Measurements from ENCODE around the gene RBM14.
A peak's percentile ranks its signal among the peaks of the same experiment; 100 is the strongest.
"Not testable (repeated sequence)": the region's sequence is repeated elsewhere in the genome, so short reads cannot be mapped to it uniquely, and the experiment has no call there.

RBM14 gene

GRCh38 chr11:66598993-66599392, 17.4 kb upstream of the RBM14 start:
- DNase-seq: no peak

GRCh38 chr11:66600219-66600618, 16.2 kb upstream of the RBM14 start:
- DNase-seq: peak; percentile 0

- no peak for DNase-seq
These were observed 15.7 kb upstream of the RBM14 start for GRCh38 chr11:66600631-66601233.

- no peak for DNase-seq
These were observed 13.4 kb upstream of the RBM14 start for GRCh38 chr11:66603072-66603471.

GRCh38 chr11:66604155-66604554, 12.3 kb upstream of the RBM14 start:
- no peak for DNase-seq

- DNase-seq: not testable (repeated sequence)
These were observed 9.8 kb upstream of the RBM14 start for GRCh38 chr11:66606608-66607007.

GRCh38 chr11:66607126-66607834, 9.2 kb upstream of the RBM14 start:
- no peak for DNase-seq

- no peak for DNase-seq
These were observed 6.5 kb upstream of the RBM14 start for GRCh38 chr11:66609721-66610617.

- DNase-seq: no peak
These were observed 4.0 kb upstream of the RBM14 start for GRCh38 chr11:66612458-66612857.

- no peak for DNase-seq
These were observed 2.4 kb upstream of the RBM14 start for GRCh38 chr11:66614073-66614472.

GRCh38 chr11:66617155-66617834, 865 bp downstream of the RBM14 start:
- DNase-seq: no peak

GRCh38 chr11:66619080-66619554, 2.7 kb downstream of the RBM14 start:
- DNase-seq: peak; percentile 70

GRCh38 chr11:66624450-66624849, 8.0 kb downstream of the RBM14 start:
- DNase-seq: no peak

- no peak for DNase-seq
These were observed 8.8 kb downstream of the RBM14 start for GRCh38 chr11:66625041-66625751.

GRCh38 chr11:66625752-66626149, 9.3 kb downstream of the RBM14 start:
- no peak for DNase-seq

GRCh38 chr11:66626382-66626781, 10.0 kb downstream of the RBM14 start:
- DNase-seq: no peak

- no peak for DNase-seq
These were observed 10.5 kb downstream of the RBM14 start for GRCh38 chr11:66626926-66627325.

- DNase-seq: no peak
These were observed 11.7 kb downstream of the RBM14 start for GRCh38 chr11:66628061-66628603.

GRCh38 chr11:66629356-66629755, 12.9 kb downstream of the RBM14 start:
- DNase-seq: no peak

GRCh38 chr11:66631883-66632282, 15.5 kb downstream of the RBM14 start:
- no peak for DNase-seq

- DNase-seq: no peak
These were observed 16.5 kb downstream of the RBM14 start for GRCh38 chr11:66632952-66633351.

GRCh38 chr11:66636411-66636810, 20.0 kb downstream of the RBM14 start:
- no peak for DNase-seq

Measured in SIG-M5 (cell line).